Measurements from ENCODE around the gene RETSAT.

RETSAT gene

DNA sequence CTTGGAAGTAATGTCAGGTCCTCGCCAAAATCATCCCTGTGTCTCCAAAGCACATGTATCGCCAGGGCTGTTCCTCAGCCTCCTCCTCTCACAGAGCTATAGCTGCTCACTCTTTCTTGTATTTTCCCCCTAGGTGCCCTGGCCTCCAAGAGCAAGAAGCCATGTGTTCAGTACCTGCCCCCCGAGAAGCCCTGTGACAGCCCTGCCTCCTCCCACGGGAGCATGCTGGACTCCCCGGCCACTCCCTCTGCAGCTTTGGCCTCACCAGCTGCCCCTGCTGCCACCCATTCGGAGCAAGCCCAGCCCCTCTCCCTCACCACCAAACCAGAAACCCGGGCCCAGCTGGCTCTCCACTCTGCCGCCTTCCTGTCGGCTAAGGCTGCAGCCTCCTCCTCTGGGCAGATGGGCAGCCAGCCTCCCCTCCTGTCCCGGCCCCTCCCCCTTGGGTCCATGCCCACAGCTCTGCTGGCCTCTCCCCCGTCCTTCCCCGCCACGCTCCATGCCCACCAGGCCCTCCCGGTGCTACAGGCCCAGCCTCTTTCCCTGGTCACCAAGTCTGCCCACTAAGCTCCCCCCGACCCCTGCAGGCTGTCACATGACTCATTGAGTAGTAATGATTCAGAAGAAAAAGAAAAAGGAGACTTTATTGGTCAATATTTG, 45.3 kb downstream of the RETSAT start:
- TF ChIP-seq, protein P1, sequence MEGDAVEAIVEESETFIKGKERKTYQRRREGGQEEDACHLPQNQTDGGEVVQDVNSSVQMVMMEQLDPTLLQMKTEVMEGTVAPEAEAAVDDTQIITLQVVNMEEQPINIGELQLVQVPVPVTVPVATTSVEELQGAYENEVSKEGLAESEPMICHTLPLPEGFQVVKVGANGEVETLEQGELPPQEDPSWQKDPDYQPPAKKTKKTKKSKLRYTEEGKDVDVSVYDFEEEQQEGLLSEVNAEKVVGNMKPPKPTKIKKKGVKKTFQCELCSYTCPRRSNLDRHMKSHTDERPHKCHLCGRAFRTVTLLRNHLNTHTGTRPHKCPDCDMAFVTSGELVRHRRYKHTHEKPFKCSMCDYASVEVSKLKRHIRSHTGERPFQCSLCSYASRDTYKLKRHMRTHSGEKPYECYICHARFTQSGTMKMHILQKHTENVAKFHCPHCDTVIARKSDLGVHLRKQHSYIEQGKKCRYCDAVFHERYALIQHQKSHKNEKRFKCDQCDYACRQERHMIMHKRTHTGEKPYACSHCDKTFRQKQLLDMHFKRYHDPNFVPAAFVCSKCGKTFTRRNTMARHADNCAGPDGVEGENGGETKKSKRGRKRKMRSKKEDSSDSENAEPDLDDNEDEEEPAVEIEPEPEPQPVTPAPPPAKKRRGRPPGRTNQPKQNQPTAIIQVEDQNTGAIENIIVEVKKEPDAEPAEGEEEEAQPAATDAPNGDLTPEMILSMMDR (IDR thresholded peaks at IDR 0.05) = no peak
- H3K4me1 Mint-ChIP-seq = peaks cover 46% of the 10 kb centered on the region
- H3K4me3 Mint-ChIP-seq = no peak overlapping the region
- peak; percentile 32 for DNase-seq
- H3K27ac Mint-ChIP-seq = peak overlapping the region; percentile 77
- H3K9me3 Mint-ChIP-seq = no peaks in the 10 kb centered on the region
- no peaks in the 10 kb centered on the region for H3K27me3 Mint-ChIP-seq (ENCODE audit: low read depth, poor library complexity)
- H3K36me3 Mint-ChIP-seq (ENCODE audit: low read depth) = peaks cover 53% of the 10 kb centered on the region

DNA sequence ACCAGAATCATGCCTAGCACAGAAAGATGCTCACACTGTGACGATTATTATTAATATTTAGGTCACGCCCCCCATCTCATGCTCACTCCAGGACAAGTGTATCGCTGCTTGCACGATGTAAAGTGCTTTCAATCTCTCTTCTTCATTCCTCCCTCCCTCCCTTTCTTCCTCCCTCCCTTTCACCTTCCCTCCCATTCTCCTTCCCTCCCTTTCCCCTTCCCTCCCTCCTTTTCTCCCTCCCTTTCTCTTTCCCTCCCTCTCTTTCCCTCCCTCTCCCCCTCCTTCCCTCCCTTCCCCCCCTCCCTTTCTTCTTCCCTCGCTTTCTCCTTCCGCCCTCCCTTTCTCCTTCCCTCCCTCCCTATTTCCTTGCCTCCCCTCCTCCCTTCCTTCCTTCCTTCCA, 46.1 kb downstream of the RETSAT start:
- H3K4me1 Mint-ChIP-seq = peaks cover 49% of the 10 kb centered on the region

DNA sequence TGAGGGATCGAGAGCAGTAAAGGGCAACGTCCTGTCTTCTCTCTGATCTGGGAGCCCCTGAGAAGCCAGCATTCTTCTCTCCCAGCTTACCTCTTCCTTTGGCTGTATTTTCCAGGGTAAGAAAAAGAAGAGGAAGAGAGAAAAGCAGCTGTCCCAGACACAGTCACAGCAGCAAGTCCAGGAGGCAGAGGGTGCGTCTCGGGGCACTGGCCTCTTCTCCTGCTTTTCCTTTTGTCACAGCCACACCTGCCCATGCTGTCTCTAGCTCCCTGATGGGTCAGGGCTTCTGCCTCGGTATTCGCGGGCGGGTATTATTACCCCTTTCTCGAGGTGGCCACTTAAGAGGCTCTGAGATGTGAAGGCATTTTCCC, 46.8 kb downstream of the RETSAT start:
- DNase-seq = no peak
- Mint-ChIP-seq H3K36me3 (ENCODE audit: low read depth) (peaks cover 53% of the 10 kb centered on the region), H3K4me3 (no peak overlapping the region), H3K27me3 (ENCODE audit: low read depth, poor library complexity) (no peaks in the 10 kb centered on the region), H3K9me3 (no peaks in the 10 kb centered on the region), H3K4me1 (peaks cover 53% of the 10 kb centered on the region), H3K27ac (peak overlapping the region; percentile 59)
- TF ChIP-seq, protein P1 (IDR thresholded peaks at IDR 0.05) = no peak

More for the DNA sequence above, 46.1 kb downstream of the RETSAT start:
- H3K36me3 Mint-ChIP-seq (ENCODE audit: low read depth) = peaks cover 51% of the 10 kb centered on the region
- H3K27ac Mint-ChIP-seq = peak overlapping the region; percentile 77
- H3K27me3 Mint-ChIP-seq (ENCODE audit: low read depth, poor library complexity) = no peaks in the 10 kb centered on the region
- TF ChIP-seq, protein P1 (IDR thresholded peaks at IDR 0.05) = no peak
- no peak for DNase-seq
- no peak overlapping the region for H3K4me3 Mint-ChIP-seq
- H3K9me3 Mint-ChIP-seq = no peaks in the 10 kb centered on the region

DNA sequence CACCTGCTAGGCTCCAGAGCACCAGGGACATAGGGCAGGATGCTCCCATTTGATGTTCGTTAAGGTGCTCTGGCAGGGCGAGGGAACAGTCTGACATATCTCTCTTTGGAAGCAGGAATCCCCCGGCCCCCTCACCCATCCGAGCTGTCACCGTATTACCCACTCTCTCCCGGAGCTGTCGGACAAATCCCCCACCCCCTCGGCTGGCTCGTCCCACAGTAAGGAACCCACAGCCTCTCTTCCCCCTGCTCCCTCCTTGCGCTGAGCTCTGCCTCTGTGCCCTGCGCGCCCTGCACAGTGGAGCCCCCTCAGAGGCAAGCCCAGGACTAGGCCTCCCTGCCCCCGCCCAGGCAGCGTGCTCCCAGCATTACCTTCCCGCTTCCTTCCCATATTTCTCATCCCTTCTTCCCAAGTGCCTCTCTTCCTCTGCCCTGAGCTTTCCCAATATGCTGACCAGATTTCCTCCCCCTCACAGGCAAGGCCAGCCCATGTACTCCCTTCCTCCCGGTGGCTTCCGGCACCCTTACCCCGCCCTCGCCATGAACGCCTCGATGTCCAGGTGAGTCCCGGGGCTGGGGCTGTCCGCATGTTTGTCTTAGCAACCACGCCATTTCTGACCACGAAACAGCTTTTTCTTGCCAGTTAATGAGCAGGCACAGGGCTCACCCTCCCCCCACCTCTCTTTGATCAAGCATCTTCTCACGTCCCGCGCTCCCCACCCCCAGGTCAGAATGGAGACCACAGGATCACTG, 50.4 kb downstream of the RETSAT start:
- DNase-seq = no peak
- Mint-ChIP-seq H3K4me3 (no peak overlapping the region), H3K36me3 (ENCODE audit: low read depth) (peaks cover 40% of the 10 kb centered on the region), H3K27me3 (ENCODE audit: low read depth, poor library complexity) (no peaks in the 10 kb centered on the region), H3K27ac (peak overlapping the region; percentile 88), H3K4me1 (peaks cover 52% of the 10 kb centered on the region), H3K9me3 (no peaks in the 10 kb centered on the region)
- TF ChIP-seq, protein P1 (IDR thresholded peaks at IDR 0.05) = no peak

DNA sequence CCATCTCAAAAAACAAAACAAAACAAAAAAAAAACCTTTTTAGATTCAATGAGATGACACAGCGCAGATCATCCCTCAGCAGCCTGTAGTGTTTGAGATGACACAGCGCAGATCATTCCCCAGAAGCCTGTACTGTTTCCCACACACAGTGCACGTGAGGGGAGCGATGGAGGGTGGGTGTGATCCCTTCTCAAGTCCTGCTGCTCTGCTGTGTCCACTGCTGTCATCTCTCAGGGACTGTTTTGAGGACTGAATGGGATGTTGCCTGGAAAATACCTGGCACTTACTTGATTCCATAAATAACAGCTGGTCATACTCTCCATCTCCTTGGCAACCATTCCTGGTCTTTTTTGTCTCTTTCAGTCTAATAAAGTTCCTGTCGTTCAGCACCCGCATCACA, 52.2 kb downstream of the RETSAT start:
- Mint-ChIP-seq H3K4me1 (peaks cover 47% of the 10 kb centered on the region), H3K27ac (no peak overlapping the region), H3K36me3 (ENCODE audit: low read depth) (peaks cover 40% of the 10 kb centered on the region), H3K27me3 (ENCODE audit: low read depth, poor library complexity) (no peaks in the 10 kb centered on the region), H3K4me3 (no peak overlapping the region), H3K9me3 (no peaks in the 10 kb centered on the region)
- TF ChIP-seq, protein P1 (IDR thresholded peaks at IDR 0.05) = no peak
- DNase-seq = no peak

Measured in nephron progenitor cell (in vitro differentiated cells).